Stimulated activated naive CD4-positive, alpha-beta T cell treated with Interleukin-2 at 50 U/mL for 16 hours (primary cell): ENCODE results near the gene VRK2.
"Not testable (repeated sequence)": the region's sequence is repeated elsewhere in the genome, so short reads cannot be mapped to it uniquely, and the experiment has no call there.

ENCODE experiments used
- DNase-seq: peaks from one replicate; lab custom pipeline; 2025; lab: John Stamatoyannopoulos, UW

VRK2 gene

GRCh38 chr2:58107803-58108710 is 61.5 kb downstream of the VRK2 start:
- no peak for DNase-seq

GRCh38 chr2:58109481-58109880 is 62.9 kb downstream of the VRK2 start:
- DNase-seq: no peak

- DNase-seq: no peak
These were observed 64.2 kb downstream of the VRK2 start for GRCh38 chr2:58110765-58111164.

- not testable (repeated sequence) for DNase-seq
These were observed 67.0 kb downstream of the VRK2 start for GRCh38 chr2:58113563-58113962.

- no peak for DNase-seq
These were observed 74.1 kb downstream of the VRK2 start for GRCh38 chr2:58120626-58121229.

GRCh38 chr2:58122040-58122439 is 75.4 kb downstream of the VRK2 start:
- DNase-seq: no peak

- no peak for DNase-seq
These were observed 75.9 kb downstream of the VRK2 start for GRCh38 chr2:58122540-58122939.

GRCh38 chr2:58127111-58127510 is 80.5 kb downstream of the VRK2 start:
- no peak for DNase-seq

- no peak for DNase-seq
These were observed 83.6 kb downstream of the VRK2 start for GRCh38 chr2:58130238-58130637.

- no peak for DNase-seq
These were observed 84.8 kb downstream of the VRK2 start for GRCh38 chr2:58131191-58132011.

- no peak for DNase-seq
These were observed 86.8 kb downstream of the VRK2 start for GRCh38 chr2:58133395-58133794.

GRCh38 chr2:58135861-58136260 is 89.3 kb downstream of the VRK2 start:
- no peak for DNase-seq

- no peak for DNase-seq
These were observed 90.6 kb downstream of the VRK2 start for GRCh38 chr2:58137221-58137620.

GRCh38 chr2:58137856-58138255 is 91.2 kb downstream of the VRK2 start:
- no peak for DNase-seq

GRCh38 chr2:58138396-58139030 is 91.9 kb downstream of the VRK2 start:
- no peak for DNase-seq

- no peak for DNase-seq
These were observed 94.0 kb downstream of the VRK2 start for GRCh38 chr2:58140508-58141072.

- DNase-seq: not testable (repeated sequence)
These were observed 99.2 kb downstream of the VRK2 start for GRCh38 chr2:58145769-58146168.

GRCh38 chr2:58146707-58147106 is 100.1 kb downstream of the VRK2 start:
- no peak for DNase-seq

- no peak for DNase-seq
These were observed 108.7 kb downstream of the VRK2 start for GRCh38 chr2:58155160-58155778.

- no peak for DNase-seq
These were observed 110.2 kb downstream of the VRK2 start for GRCh38 chr2:58156780-58157179.

- DNase-seq: no peak
These were observed 111.1 kb downstream of the VRK2 start for GRCh38 chr2:58157754-58158153.
